GM12872 (cell line): Measurements from ENCODE around the gene HS2ST1.

Experiments
- TF ChIP-seq, protein P1 (sequence below): IDR thresholded peaks from 3 replicates; pipeline ENCODE4 v1.5.1; 2011; ENCODE audit warnings: low read depth, mild to moderate bottlenecking, low read length, moderate library complexity; ENCODE audit not compliant: insufficient read depth

The HS2ST1 gene

DNA sequence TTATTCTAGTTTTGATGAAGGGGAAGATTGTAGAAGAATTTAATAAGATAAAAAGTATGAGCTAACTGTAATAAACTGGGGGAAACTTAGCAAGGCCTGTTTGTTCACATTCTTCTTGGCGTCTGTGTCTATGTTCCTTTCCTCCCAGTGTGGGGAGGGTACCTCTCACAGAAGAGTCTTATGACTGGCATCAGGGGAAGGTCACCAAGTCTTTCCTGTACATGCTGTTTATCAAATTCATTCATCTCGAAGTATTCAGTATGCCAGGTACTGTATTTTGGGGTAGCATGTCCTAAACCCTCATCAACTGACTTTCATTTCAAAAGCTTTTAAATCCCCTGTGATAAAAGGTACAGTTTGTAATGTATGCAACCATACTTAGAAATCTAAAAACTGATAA is 78.4 kb downstream of the HS2ST1 start:
- TF ChIP-seq, protein P1, sequence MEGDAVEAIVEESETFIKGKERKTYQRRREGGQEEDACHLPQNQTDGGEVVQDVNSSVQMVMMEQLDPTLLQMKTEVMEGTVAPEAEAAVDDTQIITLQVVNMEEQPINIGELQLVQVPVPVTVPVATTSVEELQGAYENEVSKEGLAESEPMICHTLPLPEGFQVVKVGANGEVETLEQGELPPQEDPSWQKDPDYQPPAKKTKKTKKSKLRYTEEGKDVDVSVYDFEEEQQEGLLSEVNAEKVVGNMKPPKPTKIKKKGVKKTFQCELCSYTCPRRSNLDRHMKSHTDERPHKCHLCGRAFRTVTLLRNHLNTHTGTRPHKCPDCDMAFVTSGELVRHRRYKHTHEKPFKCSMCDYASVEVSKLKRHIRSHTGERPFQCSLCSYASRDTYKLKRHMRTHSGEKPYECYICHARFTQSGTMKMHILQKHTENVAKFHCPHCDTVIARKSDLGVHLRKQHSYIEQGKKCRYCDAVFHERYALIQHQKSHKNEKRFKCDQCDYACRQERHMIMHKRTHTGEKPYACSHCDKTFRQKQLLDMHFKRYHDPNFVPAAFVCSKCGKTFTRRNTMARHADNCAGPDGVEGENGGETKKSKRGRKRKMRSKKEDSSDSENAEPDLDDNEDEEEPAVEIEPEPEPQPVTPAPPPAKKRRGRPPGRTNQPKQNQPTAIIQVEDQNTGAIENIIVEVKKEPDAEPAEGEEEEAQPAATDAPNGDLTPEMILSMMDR = no peak

DNA sequence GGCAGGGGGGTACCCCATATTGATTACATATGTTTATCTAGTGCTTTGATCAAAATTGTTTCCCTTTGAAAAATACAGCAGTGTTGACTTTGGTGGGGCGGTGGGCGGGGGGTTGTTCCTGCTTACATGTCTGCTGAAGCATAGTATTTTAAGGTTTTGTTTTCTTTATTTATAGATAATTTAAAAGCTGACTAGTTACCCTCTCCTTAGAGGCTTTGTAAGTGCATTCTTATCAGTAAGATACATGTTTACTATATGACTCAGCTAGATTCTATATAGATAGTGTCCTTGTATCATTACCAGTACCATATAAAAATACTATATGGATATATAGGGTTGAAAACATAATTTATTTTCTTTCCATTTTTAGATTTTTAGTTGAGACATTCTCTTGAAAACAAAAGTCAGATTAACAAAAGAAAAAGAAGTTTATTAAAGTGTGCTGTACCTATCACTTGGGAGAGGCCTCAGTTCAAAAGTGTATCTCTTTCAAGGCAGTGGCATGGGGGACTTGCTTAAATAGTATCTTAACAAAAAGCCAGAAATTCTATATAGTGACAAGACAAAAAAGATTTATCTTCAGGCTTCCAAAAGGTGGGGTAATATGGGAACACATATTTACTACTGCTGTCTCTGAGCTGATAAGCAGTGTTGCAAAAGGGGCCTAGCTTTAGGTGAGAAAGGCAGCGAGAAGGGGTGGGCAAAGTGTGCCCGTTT is 79.0 kb downstream of the HS2ST1 start:
- TF ChIP-seq, protein P1 = no peak

DNA sequence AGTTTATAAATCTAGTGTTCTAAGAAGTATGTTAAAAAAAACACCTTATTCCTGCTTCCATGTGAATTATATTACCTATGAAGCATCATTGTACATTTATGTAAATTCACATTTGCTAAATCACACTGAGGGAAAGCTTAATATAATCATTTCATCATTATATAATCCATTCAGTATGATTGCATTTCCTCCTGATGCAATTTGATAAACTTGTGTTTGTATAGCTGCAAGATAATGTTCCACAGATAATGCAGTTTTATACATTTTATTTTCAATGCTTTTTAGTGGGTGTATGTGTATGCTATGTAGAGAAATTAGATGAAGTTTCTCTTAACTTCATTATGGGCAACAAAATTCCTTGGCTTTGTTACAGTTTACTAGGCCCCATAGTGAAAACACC is 79.6 kb downstream of the HS2ST1 start:
- TF ChIP-seq, protein P1 = no peak

DNA sequence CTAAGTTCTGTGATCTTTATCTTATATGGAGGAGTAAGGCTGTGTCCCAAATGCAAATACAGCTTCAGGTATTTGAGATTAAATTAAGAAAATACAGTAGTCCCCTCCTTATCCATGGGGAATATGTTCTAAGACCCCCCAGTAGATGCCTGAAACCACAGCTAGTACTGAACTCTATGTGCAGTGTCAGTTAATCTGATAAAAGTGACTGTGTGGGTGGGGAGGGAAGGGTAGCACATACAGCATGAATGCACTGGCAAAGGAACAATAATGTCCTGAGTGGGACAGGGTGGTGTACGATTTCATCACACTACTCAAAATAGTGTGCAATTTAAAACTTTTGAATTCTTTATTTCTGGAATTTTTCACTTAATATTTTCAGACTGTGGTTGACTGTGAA is 83.1 kb downstream of the HS2ST1 start:
- TF ChIP-seq, protein P1 = no peak

DNA sequence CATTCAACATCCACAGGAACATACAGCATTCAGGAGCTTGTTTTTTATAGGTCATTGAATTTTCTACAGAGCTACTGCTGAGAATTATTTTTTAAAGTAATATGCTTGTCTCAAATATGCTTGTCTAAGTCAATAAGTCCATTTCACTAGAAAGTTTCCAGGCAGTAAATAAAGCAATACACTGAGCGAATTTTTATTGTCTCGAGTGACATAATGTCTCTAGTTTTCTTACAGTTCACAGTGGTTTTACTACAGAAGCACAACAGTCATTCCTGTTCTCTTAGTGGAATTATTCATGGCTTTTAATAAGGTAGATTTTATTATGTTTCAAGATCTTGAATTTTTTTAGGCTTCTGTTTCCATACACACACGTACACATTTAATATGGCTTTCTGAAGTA is 83.8 kb downstream of the HS2ST1 start:
- TF ChIP-seq, protein P1 = no peak

DNA sequence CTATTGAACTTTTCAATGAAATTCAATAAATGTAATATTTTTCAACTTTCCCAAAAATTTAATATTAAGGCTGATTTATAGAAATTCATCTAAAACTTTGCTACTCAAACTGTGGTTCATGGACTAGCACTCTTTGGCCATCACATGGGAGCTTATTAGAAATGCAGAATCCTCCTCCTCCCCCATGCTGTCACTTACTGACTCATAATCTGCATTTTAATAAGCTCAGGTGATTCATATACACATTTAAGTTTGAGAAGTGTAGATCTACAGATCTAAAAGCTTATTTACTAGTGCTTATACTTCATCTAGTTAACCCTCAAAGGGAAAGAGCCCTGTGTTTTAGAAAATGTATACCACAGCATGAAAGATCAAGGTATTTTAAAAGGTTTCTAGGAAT is 84.3 kb downstream of the HS2ST1 start:
- TF ChIP-seq, protein P1 = no peak

DNA sequence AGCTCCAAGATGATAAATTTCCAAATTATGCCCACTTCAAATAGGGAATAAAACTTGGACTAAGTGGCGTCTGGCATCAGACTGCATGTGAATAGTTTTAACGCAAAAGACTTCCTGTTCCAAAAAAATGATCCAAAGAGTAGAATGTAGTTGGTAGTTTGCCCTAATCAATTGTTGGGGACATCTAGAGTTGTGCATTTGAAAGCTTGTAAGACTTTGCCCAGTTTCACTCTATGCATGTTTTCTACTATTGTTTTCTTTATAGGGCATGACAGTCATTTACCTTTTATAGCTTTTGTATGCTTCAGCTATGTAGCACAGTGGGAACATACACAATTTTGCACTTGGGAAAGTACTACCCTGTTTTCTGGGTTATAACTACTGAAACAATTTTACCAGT is 86.0 kb downstream of the HS2ST1 start:
- TF ChIP-seq, protein P1 = no peak

DNA sequence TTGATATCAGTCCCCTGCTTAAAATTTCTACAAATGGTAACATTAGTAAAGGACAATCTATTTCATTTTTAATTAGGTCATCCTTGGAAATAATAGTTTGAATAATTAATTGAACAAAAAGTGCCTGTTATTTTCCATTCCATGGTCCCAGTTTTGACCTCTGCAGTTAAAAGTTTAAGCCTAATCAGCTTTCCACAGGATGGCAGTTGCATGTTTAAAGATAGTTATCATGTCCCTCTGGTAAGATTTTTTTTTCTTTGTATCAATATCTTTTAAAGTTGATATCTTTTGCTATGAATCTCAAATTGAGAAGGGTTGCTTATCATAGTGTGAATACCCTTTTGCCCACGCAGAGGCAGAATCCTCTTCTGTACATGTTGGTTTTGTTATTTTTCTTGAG is 90.4 kb downstream of the HS2ST1 start:
- TF ChIP-seq, protein P1 = no peak
